C4-2B (cell line): ENCODE results near the gene RFESD.

Experiments
- H3K27ac ChIP-seq: fragments of 450-650 bp; 2 replicates; pipeline ENCODE4 v1.5.1; 2017
- ZFX ChIP-seq: fragments of 450-650 bp; IDR thresholded peaks from 2 replicates; pipeline ENCODE4 v1.6.1; 2017
- TF ChIP-seq, protein P1 (sequence below): fragments of 450-650 bp; conservative IDR thresholded peaks from 2 replicates; pipeline ENCODE4 v1.5.1; 2017; ENCODE audit warnings: mild to moderate bottlenecking

The RFESD gene

DNA sequence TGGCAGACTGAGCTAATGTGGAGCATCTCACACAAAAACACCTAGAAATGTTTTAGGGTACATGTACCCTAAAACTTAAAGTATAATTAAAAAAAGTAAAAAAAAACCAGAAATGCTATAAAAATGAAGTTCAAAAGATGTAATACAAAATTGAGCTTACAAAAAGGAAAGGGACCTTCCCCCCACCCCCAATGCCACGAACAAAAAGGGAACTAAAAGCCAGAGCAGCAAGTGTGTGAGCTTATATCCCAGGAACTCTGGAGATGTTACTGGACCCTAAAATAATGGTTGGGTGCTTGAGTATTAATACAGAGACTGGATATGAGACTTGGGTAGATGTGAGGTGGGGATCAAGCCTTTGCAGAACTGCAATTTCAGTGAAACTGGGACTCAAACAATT, 25.2 kb downstream of the RFESD start:
- H3K27ac ChIP-seq: no peak overlapping the region
- TF ChIP-seq, protein P1, sequence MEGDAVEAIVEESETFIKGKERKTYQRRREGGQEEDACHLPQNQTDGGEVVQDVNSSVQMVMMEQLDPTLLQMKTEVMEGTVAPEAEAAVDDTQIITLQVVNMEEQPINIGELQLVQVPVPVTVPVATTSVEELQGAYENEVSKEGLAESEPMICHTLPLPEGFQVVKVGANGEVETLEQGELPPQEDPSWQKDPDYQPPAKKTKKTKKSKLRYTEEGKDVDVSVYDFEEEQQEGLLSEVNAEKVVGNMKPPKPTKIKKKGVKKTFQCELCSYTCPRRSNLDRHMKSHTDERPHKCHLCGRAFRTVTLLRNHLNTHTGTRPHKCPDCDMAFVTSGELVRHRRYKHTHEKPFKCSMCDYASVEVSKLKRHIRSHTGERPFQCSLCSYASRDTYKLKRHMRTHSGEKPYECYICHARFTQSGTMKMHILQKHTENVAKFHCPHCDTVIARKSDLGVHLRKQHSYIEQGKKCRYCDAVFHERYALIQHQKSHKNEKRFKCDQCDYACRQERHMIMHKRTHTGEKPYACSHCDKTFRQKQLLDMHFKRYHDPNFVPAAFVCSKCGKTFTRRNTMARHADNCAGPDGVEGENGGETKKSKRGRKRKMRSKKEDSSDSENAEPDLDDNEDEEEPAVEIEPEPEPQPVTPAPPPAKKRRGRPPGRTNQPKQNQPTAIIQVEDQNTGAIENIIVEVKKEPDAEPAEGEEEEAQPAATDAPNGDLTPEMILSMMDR: no peak
- no peak for TF ChIP-seq ZFX

DNA sequence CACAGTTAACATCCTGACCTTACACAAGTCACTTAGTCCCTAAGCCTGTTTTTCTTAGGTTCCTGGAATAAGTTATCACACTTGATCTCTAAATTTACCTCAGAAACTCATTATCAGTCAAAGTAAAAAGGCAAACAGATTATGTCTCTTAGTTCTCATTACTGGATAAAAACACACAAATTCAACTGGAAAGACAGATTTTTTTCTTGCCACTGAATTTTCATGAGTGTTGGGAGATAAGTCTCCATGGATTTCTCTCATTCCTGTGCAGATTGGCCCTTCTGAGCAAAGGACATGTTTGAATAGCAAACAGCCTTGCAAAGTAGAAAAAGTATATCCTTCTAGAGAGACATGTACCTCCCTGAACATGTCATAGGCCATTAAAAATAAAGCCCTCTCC, 26.1 kb downstream of the RFESD start:
- no peak overlapping the region for H3K27ac ChIP-seq
- TF ChIP-seq ZFX: no peak

DNA sequence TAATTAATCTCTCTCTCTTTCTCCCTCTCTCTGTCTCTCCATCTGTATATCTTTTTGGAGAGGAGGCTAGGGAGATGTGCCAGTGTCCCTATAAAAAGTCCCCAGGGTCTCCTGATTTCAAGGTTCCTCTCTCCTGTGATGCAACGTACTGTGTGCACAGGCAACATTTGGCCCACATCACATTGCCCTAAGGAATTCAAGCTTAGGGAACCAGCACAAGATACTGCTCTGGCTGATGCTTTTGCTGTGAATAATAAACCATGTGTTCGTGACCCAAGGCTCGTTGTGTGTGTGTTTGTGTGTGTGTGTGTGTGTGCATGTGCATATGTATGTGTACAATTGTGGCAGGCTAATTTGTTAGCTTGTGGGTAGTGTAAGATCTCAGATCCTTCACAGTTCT, 26.5 kb downstream of the RFESD start:
- TF ChIP-seq, protein P1: no peak
- TF ChIP-seq ZFX: no peak
- no peak overlapping the region for H3K27ac ChIP-seq

DNA sequence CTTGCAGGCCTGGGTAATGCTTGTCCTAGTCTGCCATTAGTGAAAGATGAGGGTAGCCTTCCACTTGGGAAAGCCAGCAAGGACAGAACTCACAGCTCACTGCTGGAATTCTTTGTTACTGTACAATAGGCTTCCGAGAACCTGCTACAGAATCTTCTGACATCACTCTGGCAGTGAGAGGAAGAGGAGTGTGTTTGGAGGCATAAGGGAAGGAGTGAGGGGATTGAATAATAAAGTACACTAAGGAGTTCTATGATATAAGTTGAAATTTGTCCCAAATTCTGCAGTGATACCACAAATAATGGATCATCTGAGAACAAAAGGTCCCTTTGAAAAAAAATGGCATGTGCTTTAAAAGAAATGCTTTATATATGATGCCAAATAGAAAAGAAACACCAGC, 36.3 kb downstream of the RFESD start, which contains the start of gene SPATA9:
TSS of gene SPATA9 (minus strand) at position 101 of the 400 bp plus-strand sequence. CDS start 137 bp downstream, outside the sequence.
- TF ChIP-seq ZFX: no peak
- TF ChIP-seq, protein P1: no peak

DNA sequence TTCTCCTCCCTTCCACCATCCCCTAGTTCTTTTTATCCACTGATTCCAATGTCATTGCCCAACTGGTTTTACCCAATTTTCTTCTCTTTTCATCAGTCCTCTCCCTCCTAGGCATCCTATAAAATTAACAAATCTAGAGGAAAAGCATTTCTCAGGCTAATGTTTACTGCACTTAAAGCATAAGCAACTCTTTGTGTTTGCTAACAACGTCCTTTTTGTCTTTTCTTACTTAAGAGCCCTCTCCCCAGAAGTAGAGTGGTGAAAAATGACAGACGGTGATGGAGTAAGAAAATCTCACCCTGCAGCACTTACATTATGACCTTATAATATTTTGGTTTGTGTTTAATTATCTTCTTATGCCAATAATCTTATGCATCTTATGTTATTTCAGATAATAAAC, 37.8 kb downstream of the RFESD start:
- H3K27ac ChIP-seq: no peak overlapping the region
- TF ChIP-seq ZFX: no peak
- TF ChIP-seq, protein P1: no peak

More for the DNA sequence above, 36.3 kb downstream of the RFESD start, which contains the start of gene SPATA9:
- H3K27ac ChIP-seq: no peak within 1 kb of the TSS

DNA sequence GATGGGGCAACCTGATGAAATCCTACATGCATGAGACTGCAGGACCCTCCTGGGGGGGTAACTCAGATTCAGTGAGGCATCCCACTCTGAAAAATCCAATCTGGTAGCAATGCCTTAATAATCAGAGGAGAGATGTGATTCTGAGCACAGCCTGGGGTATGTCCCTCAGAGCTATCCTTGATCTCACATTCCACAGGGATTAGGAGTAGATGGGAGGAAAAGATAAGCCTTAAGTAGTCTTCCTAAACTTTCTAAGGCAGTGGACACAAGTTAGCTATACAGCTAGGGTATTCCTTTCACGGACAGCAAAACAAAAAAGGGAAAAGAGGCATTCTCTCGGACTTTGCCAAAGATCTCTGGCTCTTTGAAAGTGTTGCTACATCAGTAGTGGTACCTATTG, 40.1 kb downstream of the RFESD start:
- TF ChIP-seq ZFX: no peak
- TF ChIP-seq, protein P1: no peak
- no peak overlapping the region for H3K27ac ChIP-seq

DNA sequence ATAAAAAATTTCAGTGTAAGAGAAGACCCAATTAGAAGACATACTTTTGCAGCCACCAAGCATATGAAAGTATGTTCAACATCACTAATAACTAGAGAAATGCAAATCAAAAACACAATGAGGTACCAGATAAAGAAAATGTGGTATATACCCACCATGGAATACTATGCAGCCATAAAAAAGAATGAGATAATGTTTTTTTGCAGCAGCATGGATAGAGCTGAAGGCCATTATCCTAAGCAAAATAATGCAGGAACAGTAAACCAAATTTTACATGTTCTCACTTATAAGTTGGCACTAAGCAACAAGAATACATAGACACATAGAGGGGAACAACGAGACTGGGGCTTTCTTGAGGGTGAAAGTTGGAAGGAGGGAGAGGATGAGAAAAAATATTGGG, 43.1 kb downstream of the RFESD start:
- TF ChIP-seq, protein P1: no peak
- no peak for TF ChIP-seq ZFX
- H3K27ac ChIP-seq: no peak overlapping the region

DNA sequence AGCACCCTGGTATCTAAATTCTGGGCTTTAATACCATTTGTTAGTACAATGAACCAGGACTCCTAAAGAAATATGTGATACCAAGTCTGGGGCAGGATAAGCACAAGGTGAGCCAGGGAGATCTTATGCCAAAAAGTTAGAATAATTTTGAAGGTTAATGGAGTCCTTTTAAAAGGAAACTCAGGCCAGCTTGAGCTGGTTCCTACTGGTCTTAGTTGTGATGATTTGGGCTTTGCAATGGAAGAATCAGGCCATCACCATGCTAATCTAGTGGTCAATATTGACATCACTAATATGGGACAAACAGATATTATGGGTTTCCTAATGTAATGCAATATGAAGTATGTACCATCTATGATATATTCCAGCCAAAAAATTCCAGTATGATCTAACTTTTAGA, 43.8 kb downstream of the RFESD start:
- no peak overlapping the region for H3K27ac ChIP-seq
- TF ChIP-seq, protein P1: no peak
- TF ChIP-seq ZFX: no peak
